Measurements from ENCODE around the gene SRGAP2B.
"Not testable (repeated sequence)": the region's sequence is repeated elsewhere in the genome, so short reads cannot be mapped to it uniquely, and the experiment has no call there.

SRGAP2B gene

GRCh38 chr1:144913977-144914734 lies 181.0 kb downstream of the SRGAP2B start:
- in situ Hi-C loops (cut with MboI; ENCODE audit: low sequenced_read_pairs): not testable (repeated sequence)

- in situ Hi-C loops (cut with MboI; ENCODE audit: low sequenced_read_pairs): not testable (repeated sequence)
Observed at GRCh38 chr1:144913458-144913857, 181.7 kb downstream of the SRGAP2B start.

GRCh38 chr1:144910729-144911128 lies 184.4 kb downstream of the SRGAP2B start:
- in situ Hi-C loops (cut with MboI; ENCODE audit: low sequenced_read_pairs): not testable (repeated sequence)

- in situ Hi-C loops (cut with MboI; ENCODE audit: low sequenced_read_pairs): not testable (repeated sequence)
Observed at GRCh38 chr1:144900841-144901240, 194.3 kb downstream of the SRGAP2B start.

GRCh38 chr1:144894454-144895201 lies 200.5 kb downstream of the SRGAP2B start:
- in situ Hi-C loops (cut with MboI; ENCODE audit: low sequenced_read_pairs): not testable (repeated sequence)

- in situ Hi-C loops (cut with MboI; ENCODE audit: low sequenced_read_pairs): not testable (repeated sequence)
Observed at GRCh38 chr1:144893710-144894438, 201.3 kb downstream of the SRGAP2B start.

GRCh38 chr1:144893062-144893461 lies 202.1 kb downstream of the SRGAP2B start:
- in situ Hi-C loops (cut with MboI; ENCODE audit: low sequenced_read_pairs): not testable (repeated sequence)

- in situ Hi-C loops (cut with MboI; ENCODE audit: low sequenced_read_pairs): not testable (repeated sequence)
Observed at GRCh38 chr1:144889450-144890115, 205.5 kb downstream of the SRGAP2B start.

GRCh38 chr1:144883022-144883421 lies 212.1 kb downstream of the SRGAP2B start:
- in situ Hi-C loops (cut with MboI; ENCODE audit: low sequenced_read_pairs): not testable (repeated sequence)

GRCh38 chr1:144882343-144882742 lies 212.8 kb downstream of the SRGAP2B start:
- in situ Hi-C loops (cut with MboI; ENCODE audit: low sequenced_read_pairs): not testable (repeated sequence)

- in situ Hi-C loops (cut with MboI; ENCODE audit: low sequenced_read_pairs): not testable (repeated sequence)
Observed at GRCh38 chr1:144858607-144859006, 236.5 kb downstream of the SRGAP2B start.

Measured in HL-60/S4 treated with phorbol 12-myristate 13-acetate at 8.2 ng/mL for 4 days and 3 days (cell line).